Activated CD4-positive, alpha-beta T cell treated with anti-CD3 and anti-CD28 coated beads for 24 hours (primary cell): Measurements from ENCODE around the gene ABLIM1.

ENCODE experiments used
- DNase-seq, 2 donors: peaks; one replicate each; pipeline ENCODE4 v3.0.0-alpha.2; 2020; ENCODE audit warnings: low read depth in 2 of 2

The ABLIM1 gene

GRCh38 chr10:114581071-114581470, 77.0 kb downstream of the ABLIM1 start:
- no peak for DNase-seq

- no peak for DNase-seq
Measured at GRCh38 chr10:114577133-114577532, 80.9 kb downstream of the ABLIM1 start.

GRCh38 chr10:114576716-114577115, 81.4 kb downstream of the ABLIM1 start:
- DNase-seq, result no peak

GRCh38 chr10:114576132-114576487, 82.0 kb downstream of the ABLIM1 start:
- DNase-seq, result no peak

- no peak for DNase-seq
Measured at GRCh38 chr10:114575417-114576131, 82.5 kb downstream of the ABLIM1 start.

GRCh38 chr10:114573330-114574045, 84.6 kb downstream of the ABLIM1 start:
- DNase-seq, result no peak

- DNase-seq, result no peak
Measured at GRCh38 chr10:114571316-114571999, 86.6 kb downstream of the ABLIM1 start.

- no peak for DNase-seq
Measured at GRCh38 chr10:114566064-114566463, 92.0 kb downstream of the ABLIM1 start.

GRCh38 chr10:114565066-114565465, 93.0 kb downstream of the ABLIM1 start:
- no peak for DNase-seq

GRCh38 chr10:114561008-114561523, 97.0 kb downstream of the ABLIM1 start:
- DNase-seq, result no peak

- DNase-seq, result no peak
Measured at GRCh38 chr10:114560144-114560543, 97.9 kb downstream of the ABLIM1 start.

- no peak for DNase-seq
Measured at GRCh38 chr10:114559636-114560035, 98.4 kb downstream of the ABLIM1 start.

GRCh38 chr10:114557854-114558253, 100.2 kb downstream of the ABLIM1 start:
- DNase-seq, result no peak

GRCh38 chr10:114556236-114557122, 101.6 kb downstream of the ABLIM1 start:
- DNase-seq, result no peak

- no peak for DNase-seq
Measured at GRCh38 chr10:114553436-114553835, 104.6 kb downstream of the ABLIM1 start.

GRCh38 chr10:114552050-114552449, 106.0 kb downstream of the ABLIM1 start:
- no peak for DNase-seq

- DNase-seq, result no peak
Measured at GRCh38 chr10:114551636-114551972, 106.5 kb downstream of the ABLIM1 start.

- DNase-seq, result no peak
Measured at GRCh38 chr10:114550756-114551635, 107.1 kb downstream of the ABLIM1 start.

GRCh38 chr10:114548662-114549061, 109.4 kb downstream of the ABLIM1 start:
- DNase-seq, result no peak

- no peak for DNase-seq
Measured at GRCh38 chr10:114547514-114547913, 110.6 kb downstream of the ABLIM1 start.

GRCh38 chr10:114547056-114547455, 111.0 kb downstream of the ABLIM1 start:
- no peak for DNase-seq
